HEK293 (cell line): ENCODE measurements around the gene HAUS2.
"Not testable (repeated sequence)": the region's sequence is repeated elsewhere in the genome, so short reads cannot be mapped to it uniquely, and the experiment has no call there.

Experiments used
- CTCF ChIP-seq: fragments of 450-650 bp; formaldehyde crosslinking; IDR thresholded peaks from 2 replicates; pipeline ENCODE4 v1.5.1; 2016; ENCODE audit warnings: missing biosample characterization, missing genetic modification characterization
- OVOL3 ChIP-seq: fragments of 450-650 bp; formaldehyde crosslinking; IDR thresholded peaks from 2 replicates; pipeline ENCODE4 v1.5.1; 2016; ENCODE audit warnings: missing biosample characterization, missing genetic modification characterization
- ZBTB26 ChIP-seq: fragments of 450-650 bp; formaldehyde crosslinking; optimal IDR thresholded peaks from 2 replicates; pipeline ENCODE3; 2016; ENCODE audit warnings: missing biosample characterization, mild to moderate bottlenecking, missing genetic modification characterization
- ZNF366 ChIP-seq: fragments of 450-650 bp; formaldehyde crosslinking; conservative IDR thresholded peaks from 2 replicates; pipeline ENCODE4 v1.5.1; 2016; ENCODE audit warnings: missing biosample characterization, missing genetic modification characterization
- ZSCAN30 ChIP-seq: fragments of 450-650 bp; IDR thresholded peaks from 2 replicates; pipeline ENCODE4 v1.5.1; 2018; ENCODE audit warnings: missing biosample characterization, mild to moderate bottlenecking, missing genetic modification characterization, moderate library complexity

- TF ChIP-seq ZSCAN30 (tag by site-specific recombination); OVOL3 (tag by site-specific recombination); CTCF; ZNF366 (tag by site-specific recombination); ZBTB26 (tag by site-specific recombination): not testable (repeated sequence)
These were observed 8.0 kb downstream of the HAUS2 start for GRCh38 chr15:42556550-42557207.
